Gastrocnemius medialis (tissue), 4 donors: ENCODE measurements around the gene WDR72. TPM values are rescaled to one million over a fixed set of nuclear protein-coding genes. Genes with fewer than 3 reads are reported as not detected.

ENCODE experiments used
- ATAC-seq, 2 donors: fragments of 150-250 bp; one replicate each; pipeline ENCODE4 v1.9.1; 2016
- DNase-seq, 2 donors: peaks; one replicate each; pipeline ENCODE4 v3.0.0-alpha.2; 2019
- H3K27ac ChIP-seq, 4 donors: fragments of 200-600 bp; sonication (generic); 1 replicate in 1 of 4; 2 replicates in 3 of 4; pipeline ENCODE4 v1.5.1; 2016 to 2018; ENCODE audit warnings: mild to moderate bottlenecking in 2 of 4, moderate library complexity in 1 of 4
- H3K27me3 ChIP-seq, 3 donors: fragments of 200-600 bp; sonication (generic) in 2 of 3; 1 replicate in 1 of 3; 2 replicates in 2 of 3; pipeline versions ENCODE4 v1.5.1 to v1.6.0; 2016 to 2019; ENCODE audit warnings: mild to moderate bottlenecking in 1 of 3, moderate library complexity in 1 of 3
- H3K36me3 ChIP-seq, 2 donors: fragments of 200-600 bp; sonication (generic) in 1 of 2; one replicate each; pipeline ENCODE4 v1.5.1; 2017 to 2018
- H3K4me1 ChIP-seq, 2 donors: fragments of 200-600 bp; sonication (generic) in 1 of 2; one replicate each; pipeline ENCODE4 v1.5.1; 2016 to 2017; ENCODE audit warnings: mild to moderate bottlenecking in 2 of 2
- H3K4me3 ChIP-seq, 4 donors: fragments of 200-600 bp; sonication (generic) in 3 of 4; 1 replicate in 1 of 4; 2 replicates in 3 of 4; pipeline ENCODE4 v1.5.1; 2016 to 2019; ENCODE audit warnings: mild to moderate bottlenecking in 2 of 4
- H3K9me3 ChIP-seq, 3 donors: fragments of 200-600 bp; sonication (generic) in 2 of 3; 1 replicate in 1 of 3; 2 replicates in 2 of 3; pipeline ENCODE4 v1.5.1; 2016 to 2019
- CTCF ChIP-seq, 5 experiments: fragments of 450-650 bp in 3 of 5; fragments of 200-600 bp in 2 of 5; sonication (generic) in 2 of 5; IDR thresholded peaks in 4 of 5; conservative IDR thresholded peaks in 1 of 5; 1 replicate in 4 of 5; 2 replicates in 1 of 5; pipeline ENCODE4 v1.5.1; 2016 to 2019; ENCODE audit warnings: antibody characterized with exemption in 5 of 5, mild to moderate bottlenecking in 3 of 5, moderate library complexity in 3 of 5
- POLR2A ChIP-seq, 2 donors: fragments of 450-650 bp; IDR thresholded peaks; one replicate each; pipeline ENCODE4 v1.6.1; 2017; ENCODE audit warnings: antibody characterized with exemption in 2 of 2, mild to moderate bottlenecking in 2 of 2, moderate library complexity in 2 of 2
- in situ Hi-C, 4 donors: fragments of 200-750 bp; cut with MboI; loops; one replicate each; pipeline versions ENCODE4 v1.15.0 to v1.8.0; 2017; ENCODE audit warnings: low sequenced_read_pairs in 4 of 4
- intact Hi-C: fragments of 100-400 bp; cut with DNase I; formaldehyde crosslinking; loops from one replicate; pipeline ENCODE4 v1.15.1; 2023; ENCODE audit warnings: low total_unique reads
- total RNA-seq, 4 donors: library from RNA; depleted of rRNA; stranded (reverse); fragments of >200 nt; gene quantifications; one replicate each; pipeline versions ENCODE4 v1.1.0 to v1.2.3, GENCODE V29; 2016

Gene WDR72
- total RNA-seq, 4 donors from 2014 or later, result 0.11 TPM; not detected in 3

DNA sequence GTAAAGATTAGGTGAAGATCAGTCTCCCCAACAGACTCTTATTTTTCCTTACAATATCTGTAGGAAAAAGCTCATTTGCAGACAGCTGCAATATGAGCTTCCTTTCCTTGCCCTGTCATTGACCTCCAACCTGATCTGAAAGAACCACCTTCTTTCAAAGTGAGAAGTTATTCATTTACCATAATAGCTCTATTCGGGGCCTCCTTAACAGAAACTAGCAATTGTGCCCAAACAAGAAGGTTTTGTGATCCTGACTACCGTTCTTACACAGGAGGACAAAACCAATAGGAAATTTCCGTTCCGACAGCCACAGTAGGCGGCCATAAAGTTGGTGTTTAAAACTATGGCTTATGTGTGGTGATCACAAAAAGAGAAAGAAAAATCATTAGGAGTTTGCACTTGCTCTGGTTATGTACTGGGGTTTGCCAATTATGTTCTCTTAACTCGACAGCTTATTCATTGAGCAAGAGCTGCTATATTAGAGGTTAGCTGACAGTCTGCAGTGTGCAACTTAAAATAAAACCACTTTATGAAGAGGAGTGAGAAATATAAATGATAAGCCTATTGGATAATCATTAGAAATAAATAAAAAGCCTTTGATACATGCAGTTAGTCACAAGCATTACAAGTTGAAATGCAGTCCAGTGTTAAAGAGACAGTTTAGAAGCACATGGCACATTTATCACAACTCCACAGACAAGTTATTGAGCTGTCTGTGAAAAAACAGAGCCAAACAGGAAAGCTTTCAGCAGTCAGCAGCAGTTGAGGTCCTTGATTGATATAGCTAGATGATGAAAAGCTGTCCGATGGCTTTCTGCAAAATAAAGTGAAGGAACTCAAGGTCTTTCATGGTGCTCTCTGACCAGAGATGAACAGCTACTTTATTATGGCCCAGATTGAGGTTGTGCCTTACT, 199.8 kb downstream of the WDR72 start:
- Histone ChIP-seq H3K4me1 (no peaks in the 10 kb centered on the region), H3K27ac (no peak overlapping the region), H3K4me3 (no peak overlapping the region), H3K36me3 (no peaks in the 10 kb centered on the region), H3K27me3 (peaks cover 0 to 2% (median 0%) of the 10 kb centered on the region in 3 donors), H3K9me3 (no peaks in the 10 kb centered on the region)
- intact Hi-C loops (no loop called here), in situ Hi-C loops (no loop called here)
- DNase-seq, result no peak
- no peak for ATAC-seq
- TF ChIP-seq POLR2A (IDR thresholded peaks at IDR 0.05) (no peak), CTCF (IDR thresholded peaks at IDR 0.05 in 4 of 5, conservative IDR thresholded peaks at IDR 0.05 in 1 of 5) (no peak)

DNA sequence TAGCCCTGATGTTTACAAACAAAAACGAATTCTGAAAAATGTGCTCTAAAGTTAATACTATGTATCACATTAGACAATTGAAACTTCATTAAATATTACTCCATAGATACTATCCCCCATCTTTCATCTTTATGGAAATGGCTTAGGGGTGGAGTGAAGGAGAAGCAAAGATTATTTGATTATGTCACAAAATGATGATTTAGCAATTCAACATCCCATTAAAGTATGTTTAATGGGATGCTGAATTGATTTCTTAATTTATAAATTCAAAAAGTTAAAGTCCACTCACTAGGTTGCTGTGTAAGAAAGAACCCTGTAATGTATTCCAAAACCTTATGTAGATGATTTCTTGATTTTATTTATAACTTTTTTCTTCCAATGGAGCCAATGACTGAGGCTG, 201.1 kb downstream of the WDR72 start:
- Histone ChIP-seq H3K4me3 (no peak overlapping the region), H3K27ac (no peak overlapping the region), H3K27me3 (peaks cover 0 to 2% (median 0%) of the 10 kb centered on the region in 3 donors), H3K9me3 (no peaks in the 10 kb centered on the region), H3K36me3 (no peaks in the 10 kb centered on the region), H3K4me1 (no peaks in the 10 kb centered on the region)
- TF ChIP-seq CTCF (IDR thresholded peaks at IDR 0.05 in 4 of 5, conservative IDR thresholded peaks at IDR 0.05 in 1 of 5), result no peak
- no peak for TF ChIP-seq POLR2A (IDR thresholded peaks at IDR 0.05)
- in situ Hi-C loops (no loop called here), intact Hi-C loops (no loop called here)
- DNase-seq (no peak), ATAC-seq (no peak)

- Histone ChIP-seq H3K36me3 (no peaks in the 10 kb centered on the region), H3K9me3 (no peaks in the 10 kb centered on the region), H3K4me3 (no peak overlapping the region), H3K27me3 (peaks cover 0 to 2% (median 0%) of the 10 kb centered on the region in 3 donors), H3K4me1 (no peaks in the 10 kb centered on the region), H3K27ac (no peak overlapping the region)
- no peak for TF ChIP-seq POLR2A (IDR thresholded peaks at IDR 0.05)
- no peak for TF ChIP-seq CTCF (IDR thresholded peaks at IDR 0.05 in 4 of 5, conservative IDR thresholded peaks at IDR 0.05 in 1 of 5)
- in situ Hi-C loops (no loop called here), intact Hi-C loops (no loop called here)
- ATAC-seq, result no peak
- no peak for DNase-seq
These were observed 204.2 kb downstream of the WDR72 start for GRCh38 chr15:53555226-53555625.

- Histone ChIP-seq H3K27ac (no peak overlapping the region), H3K27me3 (no peaks in the 10 kb centered on the region), H3K4me3 (no peak overlapping the region), H3K9me3 (no peaks in the 10 kb centered on the region), H3K4me1 (no peaks in the 10 kb centered on the region), H3K36me3 (no peaks in the 10 kb centered on the region)
- ATAC-seq, result no peak
- no peak for DNase-seq
- intact Hi-C loops, result no loop called here
- in situ Hi-C loops, result no loop called here
- no peak for TF ChIP-seq POLR2A (IDR thresholded peaks at IDR 0.05)
- no peak for TF ChIP-seq CTCF (IDR thresholded peaks at IDR 0.05 in 4 of 5, conservative IDR thresholded peaks at IDR 0.05 in 1 of 5)
These were observed 209.7 kb downstream of the WDR72 start for GRCh38 chr15:53549697-53550305.
